Pancreas (tissue), 10 donors: ENCODE measurements around the gene PBXIP1. TPM values are rescaled to one million over a fixed set of nuclear protein-coding genes. Genes with fewer than 3 reads are reported as not detected.

Source experiments
- ATAC-seq, 4 donors: fragments of 200-7000 bp; cut with Tn5 transposase; one replicate each; pipeline versions ENCODE4 v1.8.0 to v1.9.1; 2020; ENCODE audit warnings: mild to moderate bottlenecking in 4 of 4, moderate library complexity in 4 of 4
- DNase-seq, 6 donors: peaks; one replicate each; pipeline ENCODE4 v3.0.0-alpha.2; 2020
- FAIRE-seq: peaks from 2 replicates; lab custom pipeline; 2012; peaks lifted over from hg19 to GRCh38; lab: Jason Lieb, UNC
- H3K27ac ChIP-seq, 4 donors: fragments of 200-600 bp; sonication (generic); 1 replicate in 3 of 4; 2 replicates in 1 of 4; pipeline versions ENCODE4 v1.5.0 to v1.8.0; 2020
- H3K27me3 ChIP-seq, 4 donors: fragments of 200-600 bp; one replicate each; pipeline ENCODE4 v1.8.0; 2021
- H3K36me3 ChIP-seq, 3 donors: fragments of 200-600 bp; sonication (generic) in 1 of 3; one replicate each; pipeline versions ENCODE4 v1.5.0 to v1.8.0; 2020 to 2021
- H3K4me1 ChIP-seq, 3 donors: fragments of 200-600 bp; one replicate each; pipeline ENCODE4 v1.8.0; 2021
- H3K4me3 ChIP-seq, 4 donors: fragments of 200-600 bp; sonication (generic) in 2 of 4; one replicate each; pipeline versions ENCODE4 v1.5.0 to v1.8.0; 2020 to 2021
- H3K9me3 ChIP-seq, 4 donors: fragments of 200-600 bp; one replicate each; pipeline ENCODE4 v1.8.0; 2021
- CTCF ChIP-seq, 4 donors: fragments of 200-600 bp; sonication (generic) in 3 of 4; IDR thresholded peaks; one replicate each; pipeline versions ENCODE4 v1.5.0 to v1.8.0; 2021; ENCODE audit warnings: antibody characterized with exemption in 4 of 4
- WGBS, 2 donors: extraction: QIAGEN DNeasy Blood & Tissue Kit; methylation state at CpG; one replicate each; pipeline ENCODE4 v1.1.7; 2013; 5-methylcytosine and 5-hydroxymethylcytosine counted together
- intact Hi-C, 3 donors: fragments of 100-400 bp; cut with DNase I; formaldehyde crosslinking; loops; one replicate each; pipeline versions ENCODE4 v1.11.1 to v1.14.2; 2022
- polyA plus RNA-seq, 2 donors: library from polyadenylated mRNA; stranded (reverse); fragments of 200-250 nt; gene quantifications; one replicate each; pipeline ENCODE4 v1.2.3, GENCODE V29; 2013
- total RNA-seq, 6 donors: library from RNA; stranded (reverse); fragmentation: NEBNext Ultra II Directional in 4 of 6; extraction: Animal tissue kit (Norgen Biotek cat#: 25700) in 4 of 6; gene quantifications; one replicate each; pipeline versions ENCODE4 v1.2.1 to v1.2.4, GENCODE V29; 2021 to 2023
- donor health status: healthy with polysubstance abuse.
- donor health status: DM: no; HTN: no; CAD: no; lungs with moderate emphysema.
- donor health status: DM: no; HTN: no; CAD: no.
- donor health status: control.
- donor health status: control.
- donor health status: Bipolar disorder and iron deficiency.
- donor health status: DM: yes; HTN: yes; CAD: no.
- donor health status: DM: no; HTN: no; CAD: no.
- donor health status: DM: no; HTN: no; CAD: no.
- donor health status: DM: yes; HTN: yes; CAD: no.

The PBXIP1 gene, protein sequence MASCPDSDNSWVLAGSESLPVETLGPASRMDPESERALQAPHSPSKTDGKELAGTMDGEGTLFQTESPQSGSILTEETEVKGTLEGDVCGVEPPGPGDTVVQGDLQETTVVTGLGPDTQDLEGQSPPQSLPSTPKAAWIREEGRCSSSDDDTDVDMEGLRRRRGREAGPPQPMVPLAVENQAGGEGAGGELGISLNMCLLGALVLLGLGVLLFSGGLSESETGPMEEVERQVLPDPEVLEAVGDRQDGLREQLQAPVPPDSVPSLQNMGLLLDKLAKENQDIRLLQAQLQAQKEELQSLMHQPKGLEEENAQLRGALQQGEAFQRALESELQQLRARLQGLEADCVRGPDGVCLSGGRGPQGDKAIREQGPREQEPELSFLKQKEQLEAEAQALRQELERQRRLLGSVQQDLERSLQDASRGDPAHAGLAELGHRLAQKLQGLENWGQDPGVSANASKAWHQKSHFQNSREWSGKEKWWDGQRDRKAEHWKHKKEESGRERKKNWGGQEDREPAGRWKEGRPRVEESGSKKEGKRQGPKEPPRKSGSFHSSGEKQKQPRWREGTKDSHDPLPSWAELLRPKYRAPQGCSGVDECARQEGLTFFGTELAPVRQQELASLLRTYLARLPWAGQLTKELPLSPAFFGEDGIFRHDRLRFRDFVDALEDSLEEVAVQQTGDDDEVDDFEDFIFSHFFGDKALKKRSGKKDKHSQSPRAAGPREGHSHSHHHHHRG
- total RNA-seq, result 10 to 100 TPM; 15.6 to 53.1 (median 24.9) TPM
- 10 to 100 TPM; 29.5 to 45.4 TPM for polyA plus RNA-seq

- Histone ChIP-seq H3K4me3 (peak within 1 kb of the TSS; percentile 8 to 53 (median 36)), H3K27me3 (no peaks in the 10 kb centered on the region), H3K9me3 (no peaks in the 10 kb centered on the region), H3K27ac (peak within 1 kb of the TSS; percentile 61 to 80 (median 75)), H3K4me1 (peaks cover 15 to 23% (median 18%) of the 10 kb centered on the region in 3 donors), H3K36me3 (peaks cover 0 to 3% (median 0%) of the 10 kb centered on the region in 3 donors)
- 0% methylated on average over 18 of the region's 18 CpGs for WGBS, 2 donors
- DNase-seq, result peak in 3 of 6 donors; percentile 84 to 89 (median 84)
- peak; percentile 88 to 94 (median 92) for ATAC-seq
- intact Hi-C loops, result no loop called here
- FAIRE-seq, result no peak
- TF ChIP-seq CTCF (IDR thresholded peaks at IDR 0.05), result no peak
These were observed at the start of gene PBXIP1 for GRCh38 chr1:154955718-154956543. PBXIP1 (minus strand) TSS chr1:154956099; CDS start chr1:154953721, 2,378 bp downstream.

DNA sequence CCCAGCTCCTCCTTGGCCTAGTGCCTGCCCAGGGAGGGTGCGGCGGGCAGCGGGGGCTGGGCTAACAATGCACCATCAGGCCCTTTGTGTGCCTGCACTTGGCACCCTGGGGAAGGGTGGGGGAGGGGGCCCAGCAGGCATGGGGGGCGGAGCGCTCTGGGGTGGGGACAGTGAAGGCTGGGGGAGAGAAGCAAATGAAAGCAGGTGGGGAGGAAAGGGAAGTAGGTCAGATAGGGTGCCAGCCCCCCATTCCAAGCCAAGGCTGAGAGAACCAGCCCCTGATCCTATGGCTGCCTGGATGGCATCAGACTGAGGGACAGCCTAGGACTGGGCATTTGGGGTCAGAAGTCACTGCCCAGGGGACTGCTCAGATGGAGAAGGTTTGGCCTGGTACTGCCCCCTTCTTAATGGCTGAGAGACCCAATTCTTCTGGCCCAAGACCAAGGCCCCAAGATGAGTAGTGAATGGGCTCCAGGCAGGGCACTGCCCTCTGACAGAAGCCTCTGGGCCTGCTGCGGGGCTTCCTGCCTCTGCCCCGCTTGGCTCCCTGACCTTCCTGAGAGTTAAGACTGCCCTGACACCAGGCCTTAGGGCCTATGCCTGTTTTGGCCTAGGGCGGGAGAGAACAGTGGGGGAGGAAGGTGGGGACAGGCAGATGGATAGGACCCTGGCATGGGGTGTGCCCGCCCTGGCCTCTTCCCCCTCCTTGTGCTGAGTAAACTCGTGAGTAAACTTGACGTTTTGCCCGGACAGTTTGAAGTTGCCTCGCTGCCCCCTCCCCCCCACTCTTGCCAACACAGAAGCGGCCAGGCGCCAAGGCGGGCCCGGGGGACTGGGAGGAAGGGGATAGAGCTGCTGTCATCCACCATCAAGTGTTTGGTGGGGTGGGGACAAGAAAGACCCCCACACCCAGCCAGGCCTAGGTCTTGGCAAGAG lies 49.4 kb upstream of the PBXIP1 start:
- Histone ChIP-seq H3K4me3 (peak overlapping the region in 3 of 4 donors; percentile 58 to 87 (median 67)), H3K9me3 (no peaks in the 10 kb centered on the region), H3K27me3 (no peaks in the 10 kb centered on the region), H3K27ac (peak overlapping the region; percentile 80 to 98 (median 92)), H3K4me1 (peaks cover 21 to 43% (median 30%) of the 10 kb centered on the region in 3 donors), H3K36me3 (no peaks in the 10 kb centered on the region)
- TF ChIP-seq CTCF (IDR thresholded peaks at IDR 0.05), result no peak
- peak; percentile 79 to 91 (median 82) for DNase-seq
- 10 to 14% methylated on average over 17 of the region's 17 CpGs for WGBS, 2 donors
- peak; percentile 1 to 8 (median 4) for ATAC-seq
- FAIRE-seq, result no peak
- intact Hi-C loops, result no loop called here

DNA sequence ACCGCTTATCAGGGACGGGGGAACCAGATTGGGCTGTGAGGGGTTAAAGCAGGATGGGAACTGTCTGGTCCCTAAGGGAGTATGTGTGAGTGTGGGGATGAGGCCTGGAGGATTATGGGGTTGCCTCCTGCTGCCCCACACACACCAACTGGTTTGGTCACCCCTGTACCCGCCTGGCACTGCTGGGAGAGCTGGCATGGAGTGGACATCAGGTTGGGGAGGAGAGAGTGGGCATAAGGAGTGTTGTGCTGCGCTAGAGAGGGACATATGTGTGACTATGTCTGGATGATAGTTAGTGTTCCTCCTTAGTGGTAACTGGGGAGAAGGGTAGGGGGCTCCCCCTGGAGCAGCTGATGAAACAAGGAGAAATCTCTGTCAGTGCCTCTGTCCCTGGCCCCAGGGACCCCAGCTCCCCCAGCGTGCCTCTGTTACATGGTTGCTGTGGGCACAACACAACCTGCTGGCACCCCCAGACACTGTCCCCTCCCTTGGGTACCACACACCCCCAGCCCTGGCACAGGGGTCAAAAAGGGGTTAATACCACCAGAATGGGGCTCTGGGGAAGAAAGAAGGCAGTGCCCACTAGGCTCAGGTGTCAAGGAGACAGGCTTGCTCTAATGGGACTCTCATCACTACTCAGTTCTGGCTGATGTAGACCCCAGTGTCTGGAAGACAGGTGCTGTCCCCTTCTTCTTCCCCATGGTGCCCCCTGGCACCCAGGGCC lies 48.6 kb upstream of the PBXIP1 start:
- Histone ChIP-seq H3K4me3 (peak overlapping the region; percentile 58 to 87 (median 70)), H3K27me3 (no peaks in the 10 kb centered on the region), H3K36me3 (no peaks in the 10 kb centered on the region), H3K27ac (peak overlapping the region; percentile 80 to 98 (median 92)), H3K9me3 (no peaks in the 10 kb centered on the region), H3K4me1 (peaks cover 26 to 49% (median 34%) of the 10 kb centered on the region in 3 donors)
- FAIRE-seq (no peak), DNase-seq (no peak), ATAC-seq (no peak)
- WGBS, 2 donors, result 4 to 12% methylated on average over 5 of the region's 5 CpGs
- intact Hi-C loops, result no loop called here
- no peak for TF ChIP-seq CTCF (IDR thresholded peaks at IDR 0.05)
